ENCODE results near the gene MAF.

MAF gene

DNA sequence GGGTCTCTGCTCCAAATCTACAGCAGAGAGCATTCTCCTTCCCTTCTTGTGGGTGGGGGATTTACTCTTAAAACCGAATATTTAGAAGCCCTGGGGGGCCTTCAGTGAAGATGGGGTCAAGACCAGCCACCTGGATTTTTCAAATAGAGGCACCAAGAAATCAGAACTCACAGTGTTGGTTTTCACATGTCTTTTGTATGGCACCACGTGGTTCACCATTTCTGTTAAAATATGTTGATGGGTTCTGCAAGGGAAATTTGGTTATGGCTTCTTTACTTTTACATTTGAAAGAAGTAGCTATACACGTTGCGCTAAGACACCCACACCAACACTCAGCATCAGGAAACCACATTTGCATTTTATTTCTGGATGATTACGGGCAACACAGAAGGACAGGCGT, 17.7 kb downstream of the MAF start:
- TF ChIP-seq, protein P1, sequence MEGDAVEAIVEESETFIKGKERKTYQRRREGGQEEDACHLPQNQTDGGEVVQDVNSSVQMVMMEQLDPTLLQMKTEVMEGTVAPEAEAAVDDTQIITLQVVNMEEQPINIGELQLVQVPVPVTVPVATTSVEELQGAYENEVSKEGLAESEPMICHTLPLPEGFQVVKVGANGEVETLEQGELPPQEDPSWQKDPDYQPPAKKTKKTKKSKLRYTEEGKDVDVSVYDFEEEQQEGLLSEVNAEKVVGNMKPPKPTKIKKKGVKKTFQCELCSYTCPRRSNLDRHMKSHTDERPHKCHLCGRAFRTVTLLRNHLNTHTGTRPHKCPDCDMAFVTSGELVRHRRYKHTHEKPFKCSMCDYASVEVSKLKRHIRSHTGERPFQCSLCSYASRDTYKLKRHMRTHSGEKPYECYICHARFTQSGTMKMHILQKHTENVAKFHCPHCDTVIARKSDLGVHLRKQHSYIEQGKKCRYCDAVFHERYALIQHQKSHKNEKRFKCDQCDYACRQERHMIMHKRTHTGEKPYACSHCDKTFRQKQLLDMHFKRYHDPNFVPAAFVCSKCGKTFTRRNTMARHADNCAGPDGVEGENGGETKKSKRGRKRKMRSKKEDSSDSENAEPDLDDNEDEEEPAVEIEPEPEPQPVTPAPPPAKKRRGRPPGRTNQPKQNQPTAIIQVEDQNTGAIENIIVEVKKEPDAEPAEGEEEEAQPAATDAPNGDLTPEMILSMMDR (conservative IDR thresholded peaks at IDR 0.05; ENCODE audit: low read length): no peak
- TF ChIP-seq EZH2phosphoT487 (IDR thresholded peaks at IDR 0.05; ENCODE audit: borderline replicate concordance): no peak
- Histone ChIP-seq H3F3A (ENCODE audit: low read depth) (no peaks in the 10 kb centered on the region), H3K27me3 (ENCODE audit: insufficient read depth, low read length, poor library complexity, severe bottlenecking) (no peaks in the 10 kb centered on the region), H3K9me3 (ENCODE audit: insufficient read depth, low read depth, low read length) (no peaks in the 10 kb centered on the region), H3K4me2 (ENCODE audit: low read depth, low read length, poor library complexity, severe bottlenecking) (no peak overlapping the region), H4K20me1 (ENCODE audit: insufficient read depth, low read length, poor library complexity, severe bottlenecking) (no peaks in the 10 kb centered on the region), H3K9me2 (replicated peaks; ENCODE audit: low read depth, low read length) (no peaks in the 10 kb centered on the region), H3K4me3 (ENCODE audit: low read length, poor library complexity, severe bottlenecking) (no peak overlapping the region), H2AFZ (ENCODE audit: low read length) (no peak overlapping the region), H3K36me3 (ENCODE audit: insufficient read depth, low read length) (no peaks in the 10 kb centered on the region), H3K4me1 (ENCODE audit: insufficient read depth, low read length, poor library complexity, severe bottlenecking) (no peaks in the 10 kb centered on the region), H3K9ac (ENCODE audit: low read depth, low read length, poor library complexity, severe bottlenecking) (no peak overlapping the region), H3K79me2 (ENCODE audit: insufficient read depth, low read length) (no peaks in the 10 kb centered on the region)

DNA sequence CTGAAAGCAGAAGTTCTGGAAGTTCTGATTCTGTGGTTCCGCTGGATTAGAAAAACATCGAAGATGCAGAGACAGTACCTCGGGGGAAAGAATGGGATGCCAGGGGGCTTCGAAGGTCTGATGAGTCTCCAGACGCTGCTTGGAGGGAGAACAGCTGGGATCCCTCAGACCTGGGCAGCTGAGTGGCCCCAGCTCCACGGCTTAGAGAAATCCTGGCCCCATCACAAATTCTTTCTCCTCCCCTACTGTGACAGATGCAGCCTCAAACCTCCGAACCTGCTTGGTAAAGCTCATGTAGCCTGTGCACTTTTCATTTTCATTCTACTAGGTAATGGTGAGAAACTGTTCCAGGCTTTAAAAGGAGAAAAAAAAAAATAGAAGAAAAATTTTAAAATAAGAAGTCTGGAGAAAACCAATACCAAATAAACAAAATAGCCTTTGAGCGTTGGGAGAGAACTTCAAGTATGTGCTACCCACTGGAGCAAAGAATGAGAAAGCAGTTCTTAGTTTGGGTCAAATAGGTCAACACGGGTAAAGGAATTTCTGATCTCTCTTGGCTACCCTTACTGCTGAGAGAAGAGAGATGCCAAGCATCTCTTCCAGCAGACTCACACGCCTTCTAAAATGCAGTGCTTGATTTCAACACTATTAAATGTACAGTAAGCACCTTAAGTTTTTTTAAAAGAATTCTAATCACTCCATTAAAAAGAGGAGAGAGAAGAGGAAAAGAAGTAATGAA, 19.9 kb downstream of the MAF start:
- Histone ChIP-seq H4K20me1 (ENCODE audit: insufficient read depth, low read length, poor library complexity, severe bottlenecking) (no peaks in the 10 kb centered on the region), H3K36me3 (ENCODE audit: insufficient read depth, low read length) (no peaks in the 10 kb centered on the region), H3F3A (ENCODE audit: low read depth) (no peaks in the 10 kb centered on the region), H3K79me2 (ENCODE audit: insufficient read depth, low read length) (no peaks in the 10 kb centered on the region), H3K4me1 (ENCODE audit: insufficient read depth, low read length, poor library complexity, severe bottlenecking) (peaks cover 6% of the 10 kb centered on the region), H2AFZ (ENCODE audit: low read length) (no peak overlapping the region), H3K9ac (ENCODE audit: low read depth, low read length, poor library complexity, severe bottlenecking) (no peak overlapping the region), H3K9me2 (replicated peaks; ENCODE audit: low read depth, low read length) (no peaks in the 10 kb centered on the region), H3K9me3 (ENCODE audit: insufficient read depth, low read depth, low read length) (no peaks in the 10 kb centered on the region), H3K27me3 (ENCODE audit: insufficient read depth, low read length, poor library complexity, severe bottlenecking) (no peaks in the 10 kb centered on the region), H3K4me3 (ENCODE audit: low read length, poor library complexity, severe bottlenecking) (no peak overlapping the region), H3K4me2 (ENCODE audit: low read depth, low read length, poor library complexity, severe bottlenecking) (no peak overlapping the region)
- no peak for TF ChIP-seq EZH2phosphoT487 (IDR thresholded peaks at IDR 0.05; ENCODE audit: borderline replicate concordance)
- TF ChIP-seq, protein P1 (conservative IDR thresholded peaks at IDR 0.05; ENCODE audit: low read length): no peak

DNA sequence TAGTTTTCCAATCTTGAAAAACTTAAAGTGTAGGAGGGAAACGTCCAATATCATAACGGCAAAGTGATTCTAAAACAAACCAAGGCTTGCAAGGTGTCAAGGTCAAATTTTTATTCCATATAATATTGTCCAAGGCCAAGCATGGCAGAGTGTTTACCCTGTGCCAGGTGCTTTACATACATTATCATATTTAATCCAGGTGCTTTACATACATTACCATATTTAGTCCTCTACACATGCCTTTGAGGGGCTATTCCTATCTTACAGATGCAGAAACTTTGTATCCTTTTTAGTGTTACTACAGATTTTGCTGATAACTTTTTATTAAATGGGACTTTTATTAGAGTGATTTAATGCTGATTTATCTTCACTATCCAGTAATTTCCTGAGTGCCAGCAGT, 23.9 kb downstream of the MAF start:
- Histone ChIP-seq H3K9me2 (replicated peaks; ENCODE audit: low read depth, low read length) (no peaks in the 10 kb centered on the region), H3K4me1 (ENCODE audit: insufficient read depth, low read length, poor library complexity, severe bottlenecking) (peaks cover 6% of the 10 kb centered on the region)

More for the DNA sequence above, 23.9 kb downstream of the MAF start:
- H3K9me3 ChIP-seq (ENCODE audit: insufficient read depth, low read depth, low read length): no peaks in the 10 kb centered on the region
- no peak overlapping the region for H3K4me3 ChIP-seq (ENCODE audit: low read length, poor library complexity, severe bottlenecking)
- H4K20me1 ChIP-seq (ENCODE audit: insufficient read depth, low read length, poor library complexity, severe bottlenecking): no peaks in the 10 kb centered on the region
- TF ChIP-seq, protein P1 (conservative IDR thresholded peaks at IDR 0.05; ENCODE audit: low read length): no peak
- no peaks in the 10 kb centered on the region for H3K27me3 ChIP-seq (ENCODE audit: insufficient read depth, low read length, poor library complexity, severe bottlenecking)
- H3K9ac ChIP-seq (ENCODE audit: low read depth, low read length, poor library complexity, severe bottlenecking): no peak overlapping the region
- no peak overlapping the region for H3K4me2 ChIP-seq (ENCODE audit: low read depth, low read length, poor library complexity, severe bottlenecking)
- H3F3A ChIP-seq (ENCODE audit: low read depth): no peaks in the 10 kb centered on the region
- H2AFZ ChIP-seq (ENCODE audit: low read length): no peak overlapping the region
- no peaks in the 10 kb centered on the region for H3K79me2 ChIP-seq (ENCODE audit: insufficient read depth, low read length)
- H3K36me3 ChIP-seq (ENCODE audit: insufficient read depth, low read length): no peaks in the 10 kb centered on the region
